GM18511 (cell line): ENCODE results near the gene PTGER2.

Experiments used
- ATAC-seq: cut with Tn5 transposase; IDR thresholded peaks from one replicate; pipeline ENCODE4 v1.9.1; 2021; ENCODE audit warnings: mild to moderate bottlenecking, moderate library complexity; ENCODE audit not compliant: unreplicated experiment

PTGER2 gene

GRCh38 chr14:52369305-52369801, 55.2 kb downstream of the PTGER2 start:
- no peak for ATAC-seq

GRCh38 chr14:52370406-52370935, 56.4 kb downstream of the PTGER2 start:
- ATAC-seq: no peak

- no peak for ATAC-seq
Measured at GRCh38 chr14:52377940-52378339, 63.8 kb downstream of the PTGER2 start.
